HG03045 (cell line): ENCODE measurements around the gene MTCL1.

Experiments used
- ATAC-seq: cut with Tn5 transposase; IDR thresholded peaks from one replicate; pipeline ENCODE4 v1.9.1; 2021; ENCODE audit warnings: mild to moderate bottlenecking, moderate library complexity; ENCODE audit not compliant: unreplicated experiment

Gene MTCL1

DNA sequence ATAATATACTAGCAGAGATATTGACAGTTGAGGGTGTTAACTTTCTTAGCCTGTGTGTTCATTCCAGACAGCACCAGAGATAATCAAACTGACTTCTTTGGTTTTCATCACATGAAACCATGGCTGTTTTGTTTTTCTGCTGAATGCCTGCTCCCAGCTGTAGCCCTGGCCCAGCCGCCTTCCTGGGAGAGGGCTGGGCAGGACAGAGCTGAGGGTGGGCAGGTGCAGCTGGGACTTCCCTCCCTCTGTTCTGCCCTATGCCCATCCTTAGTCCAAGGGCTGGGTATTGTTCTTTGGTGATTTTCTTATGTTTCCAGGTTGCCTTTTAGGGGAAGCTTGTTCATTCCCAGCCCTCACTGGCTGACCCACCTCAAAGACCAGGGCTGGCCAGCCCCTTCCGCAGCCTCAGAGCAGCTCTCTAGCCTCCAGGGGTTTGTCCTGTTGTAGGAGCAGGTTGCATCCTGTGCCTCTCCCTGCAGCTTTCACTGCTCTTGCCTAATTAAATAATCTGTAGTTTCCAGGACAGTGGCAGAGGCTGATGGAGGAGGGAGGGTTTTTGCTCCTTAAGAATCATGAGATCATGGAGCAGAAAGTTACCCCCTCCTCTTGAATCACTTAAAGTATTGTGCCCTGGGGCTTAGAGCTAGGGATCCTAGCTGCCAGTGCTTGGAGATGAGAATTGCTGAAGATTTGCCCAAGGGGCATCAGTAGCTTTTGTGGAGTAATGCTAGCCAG lies 61.4 kb downstream of the MTCL1 start:
- ATAC-seq = no peak

DNA sequence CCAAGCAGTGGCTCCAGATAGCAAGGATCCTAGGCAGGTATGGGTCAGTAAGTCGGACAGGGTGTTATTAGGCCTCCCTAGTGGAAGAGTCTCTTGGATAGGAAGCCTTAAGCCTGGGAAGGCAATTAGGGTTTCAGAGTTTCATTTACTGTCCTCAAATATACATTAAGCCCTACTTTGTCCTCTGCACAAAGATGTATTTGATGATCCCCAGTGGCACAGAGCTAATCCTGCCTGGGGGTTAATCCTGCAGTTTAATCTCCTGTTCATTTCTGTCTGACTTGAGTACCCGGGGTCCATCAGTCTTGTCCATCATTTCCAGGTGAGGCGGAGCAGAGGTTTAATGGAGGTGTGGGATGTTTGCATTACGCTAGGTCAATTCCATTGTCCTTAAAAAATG lies 62.0 kb downstream of the MTCL1 start:
- ATAC-seq = no peak

- ATAC-seq = no peak
Measured at GRCh38 chr18:8769509-8770095, 64.2 kb downstream of the MTCL1 start.

GRCh38 chr18:8770657-8771056 lies 65.3 kb downstream of the MTCL1 start:
- no peak for ATAC-seq

GRCh38 chr18:8771930-8772329 lies 66.6 kb downstream of the MTCL1 start:
- ATAC-seq = no peak

DNA sequence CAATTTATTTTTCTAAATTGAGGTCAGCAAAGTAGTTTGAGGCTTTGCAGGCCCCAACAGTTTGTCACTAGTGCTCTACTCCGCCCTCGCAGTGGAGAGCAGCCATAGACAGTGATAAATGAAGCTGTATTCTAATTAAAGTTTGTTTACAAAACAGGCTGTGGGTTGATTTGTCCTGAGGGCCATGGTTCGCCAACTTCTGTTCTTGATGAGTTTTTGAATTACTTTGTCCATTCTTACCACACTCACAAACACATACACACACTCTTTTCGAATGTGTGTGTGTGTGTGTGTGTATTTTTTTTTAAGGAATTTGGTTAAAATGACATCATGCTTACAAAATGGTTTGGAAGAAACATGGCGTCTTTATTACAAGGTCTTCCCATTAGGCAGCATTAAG lies 68.6 kb downstream of the MTCL1 start:
- no peak for ATAC-seq

DNA sequence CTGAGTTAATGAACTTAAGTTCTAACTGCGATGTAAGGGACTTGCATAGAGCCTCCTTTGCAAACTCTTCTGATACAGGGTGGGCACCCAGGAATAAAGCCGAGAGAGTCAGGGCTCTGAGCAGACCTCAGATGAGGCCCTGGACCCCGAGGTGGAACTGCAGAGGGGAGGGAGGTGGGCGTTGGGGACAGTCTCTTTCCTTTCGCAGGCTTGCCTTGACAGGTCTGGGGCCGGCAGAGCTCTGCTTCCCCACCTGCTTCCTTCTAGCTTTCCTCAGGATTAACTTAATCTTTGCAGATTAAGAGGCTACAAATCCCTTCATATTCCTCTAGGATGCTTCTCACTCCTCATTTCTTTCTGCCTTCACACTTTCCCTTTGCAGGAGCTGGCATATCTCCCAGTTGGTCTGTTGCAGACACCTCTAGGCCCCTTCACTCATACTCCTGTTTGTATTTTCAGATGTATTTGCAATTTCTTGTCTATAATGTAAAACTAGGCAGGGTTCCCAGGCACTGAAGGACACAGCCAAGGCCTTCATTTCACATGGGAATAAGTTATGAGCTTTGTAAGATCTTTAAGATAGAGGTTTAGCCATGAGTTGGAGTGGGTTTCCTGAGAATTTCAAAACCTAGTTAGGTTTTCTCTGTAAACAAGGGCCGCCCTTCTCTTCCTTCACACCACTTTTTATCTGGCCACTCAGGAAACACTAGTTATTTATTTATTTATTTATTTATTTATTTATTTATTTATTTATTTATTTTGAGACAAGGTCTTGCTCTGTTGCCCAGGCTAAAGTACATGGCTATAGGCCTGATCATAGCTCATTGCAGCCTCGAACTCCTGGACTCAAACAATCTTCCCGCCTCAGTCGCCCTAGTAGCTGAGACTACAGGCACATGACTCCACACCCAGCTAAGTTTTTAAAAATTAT lies 70.9 kb downstream of the MTCL1 start:
- no peak for ATAC-seq

DNA sequence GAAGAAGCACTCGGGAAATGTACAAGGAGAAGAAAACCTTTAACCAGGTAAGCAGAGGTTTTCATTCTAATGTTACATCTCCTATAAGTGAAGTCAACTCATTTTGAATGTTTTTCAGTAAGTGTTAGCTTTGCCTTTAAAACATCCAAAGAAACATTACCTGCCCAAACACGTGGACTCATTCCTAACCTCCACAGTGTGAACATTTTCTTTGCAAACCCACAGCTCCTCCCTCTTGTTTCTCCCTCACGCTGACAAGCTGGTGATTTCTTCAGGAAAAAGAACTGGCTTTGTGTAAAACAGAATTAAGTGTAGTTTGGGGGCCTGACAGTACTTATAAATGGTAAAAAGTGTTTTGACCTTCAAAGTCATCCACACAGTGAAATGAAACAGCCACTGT lies 72.5 kb downstream of the MTCL1 start:
- ATAC-seq = no peak

- ATAC-seq = no peak
Measured at GRCh38 chr18:8778386-8778785, 73.0 kb downstream of the MTCL1 start.

DNA sequence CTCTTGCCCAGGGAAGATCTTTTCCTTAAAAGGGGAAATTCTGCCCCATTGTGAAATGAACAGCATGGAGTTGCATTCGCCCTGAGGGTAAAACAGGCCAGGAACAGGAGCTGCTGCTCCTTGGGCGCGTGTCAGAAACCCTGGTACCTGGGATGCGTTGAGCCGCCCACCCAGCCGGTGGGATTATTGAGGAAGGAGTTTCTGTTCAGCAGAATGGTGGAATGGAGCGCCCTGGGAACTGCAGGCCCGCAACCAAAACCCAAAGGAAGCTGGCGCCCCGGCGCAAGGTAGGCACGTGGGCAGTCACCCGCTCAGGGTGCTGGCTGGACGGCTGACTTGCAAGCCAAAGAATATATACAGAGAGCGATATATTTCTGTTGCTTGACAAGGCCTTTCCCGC lies 73.5 kb downstream of the MTCL1 start:
- no peak for ATAC-seq

- no peak for ATAC-seq
Measured at GRCh38 chr18:8779251-8779650, 73.9 kb downstream of the MTCL1 start.

GRCh38 chr18:8780227-8780626 lies 74.9 kb downstream of the MTCL1 start:
- ATAC-seq = no peak

DNA sequence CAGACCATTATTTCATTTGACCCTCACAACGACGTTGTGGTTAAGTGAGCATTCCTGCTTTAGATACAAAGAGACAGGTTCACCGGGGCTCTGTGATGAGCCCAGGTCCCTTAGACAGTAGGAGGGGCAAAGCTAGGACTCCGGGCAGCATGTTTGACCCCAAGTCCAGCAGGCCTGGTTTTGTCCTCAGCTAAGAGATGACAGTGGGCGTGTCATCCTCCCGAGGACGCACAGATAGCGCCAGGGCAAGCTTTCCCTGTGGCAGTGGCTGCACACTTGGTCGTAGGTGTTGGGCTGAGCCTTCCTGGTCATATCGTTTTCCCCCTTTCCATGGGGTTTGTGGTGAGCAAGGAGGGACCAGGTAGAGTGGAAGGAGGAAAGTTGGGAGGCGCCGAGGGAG lies 76.3 kb downstream of the MTCL1 start:
- ATAC-seq = no peak

GRCh38 chr18:8783335-8783993 lies 78.1 kb downstream of the MTCL1 start:
- ATAC-seq = no peak

DNA sequence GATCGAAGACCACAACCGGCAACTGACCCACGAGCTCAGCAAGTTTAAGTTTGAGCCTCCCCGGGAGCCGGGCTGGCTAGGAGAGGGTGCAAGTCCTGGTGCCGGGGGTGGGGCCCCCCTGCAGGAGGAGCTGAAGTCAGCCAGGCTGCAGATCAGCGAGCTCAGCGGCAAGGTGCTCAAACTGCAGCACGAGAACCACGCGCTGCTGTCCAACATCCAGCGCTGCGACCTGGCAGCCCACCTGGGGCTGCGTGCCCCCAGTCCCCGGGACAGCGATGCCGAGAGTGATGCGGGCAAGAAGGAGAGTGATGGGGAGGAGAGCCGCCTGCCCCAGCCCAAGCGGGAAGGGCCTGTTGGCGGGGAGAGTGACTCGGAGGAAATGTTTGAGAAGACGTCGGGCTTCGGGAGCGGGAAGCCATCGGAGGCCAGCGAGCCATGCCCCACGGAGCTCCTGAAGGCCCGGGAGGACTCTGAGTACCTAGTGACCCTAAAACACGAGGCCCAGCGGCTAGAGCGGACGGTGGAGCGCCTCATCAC lies 78.7 kb downstream of the MTCL1 start:
- ATAC-seq = no peak

DNA sequence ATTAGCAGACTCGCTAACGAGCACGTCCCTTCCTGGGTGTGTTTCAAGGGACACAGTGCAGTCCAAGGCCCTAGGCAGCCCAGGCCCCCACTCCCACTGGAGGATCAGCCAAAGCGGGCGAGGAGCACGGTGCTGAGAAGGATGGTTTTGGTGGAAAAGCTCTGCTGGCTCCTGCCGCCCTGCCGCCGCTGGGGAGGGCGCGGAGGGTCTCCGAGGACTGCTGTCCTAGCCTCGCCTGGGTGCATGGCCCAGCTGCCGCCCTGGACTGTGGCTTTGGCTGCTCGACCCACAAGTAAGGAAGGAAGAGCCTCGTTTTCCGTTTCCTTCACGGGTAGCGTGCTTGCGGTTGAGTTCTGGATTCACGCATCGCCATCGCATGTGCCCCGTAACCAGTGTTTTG lies 79.9 kb downstream of the MTCL1 start:
- ATAC-seq = no peak

- no peak for ATAC-seq
Measured at GRCh38 chr18:8785855-8786482, 80.6 kb downstream of the MTCL1 start.

DNA sequence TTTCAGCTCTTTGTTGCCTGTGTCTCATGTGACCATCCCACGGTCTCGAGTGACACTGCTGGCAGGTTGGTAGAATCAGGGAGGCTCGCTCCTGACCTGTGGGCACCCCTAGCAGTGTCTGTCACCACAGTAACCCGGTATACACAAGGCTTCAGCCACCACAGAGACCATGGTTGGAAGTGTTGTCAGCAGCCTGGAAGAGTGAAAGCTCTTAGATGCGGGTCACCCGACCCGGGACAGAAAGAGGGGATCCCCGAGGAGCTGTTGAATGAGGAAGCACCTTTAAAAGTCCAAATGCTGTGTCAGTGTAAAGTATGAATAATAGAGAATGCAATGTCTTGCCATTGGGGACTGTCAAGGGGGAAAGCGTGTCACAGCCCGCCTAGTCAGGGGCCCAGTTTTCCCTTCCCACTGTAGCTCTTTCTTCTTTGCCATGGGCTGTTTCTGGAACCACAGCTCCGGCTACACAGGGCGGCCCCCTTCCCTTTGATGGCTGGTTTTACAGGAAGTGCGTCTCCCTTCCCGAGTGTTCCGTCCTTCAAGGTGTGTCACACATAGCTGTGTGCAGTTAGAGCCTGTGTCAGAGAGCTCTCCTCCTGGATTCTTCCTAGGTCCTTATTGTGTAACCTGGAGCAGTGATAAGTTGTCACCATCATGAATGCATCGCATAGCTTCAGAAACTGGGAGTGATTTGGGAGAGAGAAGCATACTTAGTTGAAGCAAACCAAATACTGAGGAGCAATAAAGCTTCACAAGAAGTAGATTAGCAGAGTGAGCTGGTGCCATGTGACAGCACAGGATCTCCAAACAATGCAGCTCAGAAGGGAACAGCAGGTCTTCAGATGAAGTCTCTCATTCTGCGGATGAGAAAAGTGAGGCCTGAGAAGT lies 81.4 kb downstream of the MTCL1 start:
- ATAC-seq = no peak

DNA sequence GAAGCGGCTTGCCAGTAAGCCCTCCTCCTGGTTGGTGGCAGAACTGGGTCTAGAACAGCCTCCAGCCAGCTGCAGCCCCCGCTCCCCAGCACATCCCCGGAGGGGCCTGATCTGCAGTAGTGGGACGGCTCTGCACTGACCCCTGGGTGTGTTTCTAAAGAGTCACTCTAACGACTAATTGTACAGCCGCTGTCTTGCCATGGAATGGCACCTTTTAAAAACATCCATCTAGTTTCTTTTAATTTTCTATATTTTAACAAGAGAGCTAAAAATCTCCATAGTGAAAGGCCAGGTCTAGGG lies 82.0 kb downstream of the MTCL1 start:
- no peak for ATAC-seq

- no peak for ATAC-seq
Measured at GRCh38 chr18:8787794-8788193, 82.4 kb downstream of the MTCL1 start.
